Measurements from ENCODE around the gene NEK6.

DNA sequence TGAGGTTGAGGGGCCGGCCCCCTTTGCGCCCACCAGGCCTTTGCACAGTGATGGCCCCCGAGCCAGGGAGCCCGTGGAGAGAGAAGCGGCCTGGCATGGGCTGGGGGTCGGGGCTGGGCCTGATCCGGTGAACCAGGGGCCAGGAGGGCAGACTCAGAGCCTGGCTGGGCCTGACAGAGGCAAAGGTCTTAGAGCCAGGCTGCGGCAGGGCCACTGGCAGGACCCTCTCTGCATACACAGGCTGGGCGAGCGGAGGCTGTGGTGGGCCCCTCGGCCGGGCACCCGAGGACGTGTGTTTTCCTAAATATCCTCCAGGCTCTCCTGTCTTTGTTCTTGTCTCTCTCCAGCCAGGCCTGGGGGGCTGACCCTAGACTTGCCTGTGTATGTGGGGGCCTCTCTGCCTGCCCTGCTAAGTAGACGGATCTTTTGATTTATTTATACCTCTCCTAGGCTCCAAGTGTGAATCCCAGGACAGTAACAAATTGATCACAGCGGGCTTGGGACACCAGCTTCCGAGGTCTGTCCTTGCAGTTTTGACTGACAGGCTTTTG lies 933 bp downstream of the NEK6 start:
- TF ChIP-seq, protein P1, sequence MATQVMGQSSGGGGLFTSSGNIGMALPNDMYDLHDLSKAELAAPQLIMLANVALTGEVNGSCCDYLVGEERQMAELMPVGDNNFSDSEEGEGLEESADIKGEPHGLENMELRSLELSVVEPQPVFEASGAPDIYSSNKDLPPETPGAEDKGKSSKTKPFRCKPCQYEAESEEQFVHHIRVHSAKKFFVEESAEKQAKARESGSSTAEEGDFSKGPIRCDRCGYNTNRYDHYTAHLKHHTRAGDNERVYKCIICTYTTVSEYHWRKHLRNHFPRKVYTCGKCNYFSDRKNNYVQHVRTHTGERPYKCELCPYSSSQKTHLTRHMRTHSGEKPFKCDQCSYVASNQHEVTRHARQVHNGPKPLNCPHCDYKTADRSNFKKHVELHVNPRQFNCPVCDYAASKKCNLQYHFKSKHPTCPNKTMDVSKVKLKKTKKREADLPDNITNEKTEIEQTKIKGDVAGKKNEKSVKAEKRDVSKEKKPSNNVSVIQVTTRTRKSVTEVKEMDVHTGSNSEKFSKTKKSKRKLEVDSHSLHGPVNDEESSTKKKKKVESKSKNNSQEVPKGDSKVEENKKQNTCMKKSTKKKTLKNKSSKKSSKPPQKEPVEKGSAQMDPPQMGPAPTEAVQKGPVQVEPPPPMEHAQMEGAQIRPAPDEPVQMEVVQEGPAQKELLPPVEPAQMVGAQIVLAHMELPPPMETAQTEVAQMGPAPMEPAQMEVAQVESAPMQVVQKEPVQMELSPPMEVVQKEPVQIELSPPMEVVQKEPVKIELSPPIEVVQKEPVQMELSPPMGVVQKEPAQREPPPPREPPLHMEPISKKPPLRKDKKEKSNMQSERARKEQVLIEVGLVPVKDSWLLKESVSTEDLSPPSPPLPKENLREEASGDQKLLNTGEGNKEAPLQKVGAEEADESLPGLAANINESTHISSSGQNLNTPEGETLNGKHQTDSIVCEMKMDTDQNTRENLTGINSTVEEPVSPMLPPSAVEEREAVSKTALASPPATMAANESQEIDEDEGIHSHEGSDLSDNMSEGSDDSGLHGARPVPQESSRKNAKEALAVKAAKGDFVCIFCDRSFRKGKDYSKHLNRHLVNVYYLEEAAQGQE (IDR thresholded peaks at IDR 0.05; ENCODE audit: low read depth), result no peak
- no peak for TF ChIP-seq EGR1 (IDR thresholded peaks at IDR 0.05)
- TF ChIP-seq EP300 (IDR thresholded peaks at IDR 0.05; ENCODE audit: borderline replicate concordance), result no peak

Measured in Ishikawa (cell line).